ENCODE measurements around the gene LCNL1.

LCNL1 gene

DNA sequence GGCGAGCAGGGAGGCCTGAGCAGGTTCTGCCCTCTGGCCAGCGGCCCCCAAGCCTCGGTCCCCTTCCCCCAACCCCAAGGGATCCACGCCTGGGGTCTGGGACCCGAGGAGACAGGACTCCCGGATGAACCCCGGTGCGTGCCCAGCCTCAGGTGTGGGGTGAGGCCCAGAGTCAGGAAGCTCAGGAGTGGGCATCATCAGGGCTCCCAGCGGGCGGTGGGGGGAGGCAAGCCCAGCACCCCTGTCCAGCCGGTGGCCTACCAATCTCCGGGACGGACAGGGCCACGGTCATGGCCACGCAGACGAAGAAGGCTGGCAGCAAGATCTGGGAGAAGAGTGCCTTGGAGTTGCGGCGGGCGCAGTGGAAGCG, 30.8 kb downstream of the LCNL1 start:
- no peak for DNase-seq

DNA sequence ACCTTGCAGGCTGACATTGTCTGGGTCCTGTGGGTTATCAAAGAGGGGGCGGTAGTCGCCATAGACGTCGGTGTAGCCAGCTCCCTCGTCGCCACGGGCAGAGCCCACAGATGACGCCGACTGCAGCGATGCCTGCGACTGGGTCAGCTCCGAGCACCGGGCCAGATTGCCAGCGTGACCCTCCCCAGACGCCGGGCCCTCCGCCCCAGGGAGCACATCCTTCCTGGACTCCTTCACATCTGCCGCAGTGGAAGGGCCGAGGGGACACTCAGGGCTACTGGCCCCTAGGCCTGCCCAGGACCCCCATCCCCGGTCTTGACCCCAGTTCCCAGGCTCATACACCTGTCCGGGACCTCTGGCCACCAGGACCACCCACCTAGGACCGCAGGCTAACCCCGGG, 31.4 kb downstream of the LCNL1 start:
- no peak for DNase-seq

DNA sequence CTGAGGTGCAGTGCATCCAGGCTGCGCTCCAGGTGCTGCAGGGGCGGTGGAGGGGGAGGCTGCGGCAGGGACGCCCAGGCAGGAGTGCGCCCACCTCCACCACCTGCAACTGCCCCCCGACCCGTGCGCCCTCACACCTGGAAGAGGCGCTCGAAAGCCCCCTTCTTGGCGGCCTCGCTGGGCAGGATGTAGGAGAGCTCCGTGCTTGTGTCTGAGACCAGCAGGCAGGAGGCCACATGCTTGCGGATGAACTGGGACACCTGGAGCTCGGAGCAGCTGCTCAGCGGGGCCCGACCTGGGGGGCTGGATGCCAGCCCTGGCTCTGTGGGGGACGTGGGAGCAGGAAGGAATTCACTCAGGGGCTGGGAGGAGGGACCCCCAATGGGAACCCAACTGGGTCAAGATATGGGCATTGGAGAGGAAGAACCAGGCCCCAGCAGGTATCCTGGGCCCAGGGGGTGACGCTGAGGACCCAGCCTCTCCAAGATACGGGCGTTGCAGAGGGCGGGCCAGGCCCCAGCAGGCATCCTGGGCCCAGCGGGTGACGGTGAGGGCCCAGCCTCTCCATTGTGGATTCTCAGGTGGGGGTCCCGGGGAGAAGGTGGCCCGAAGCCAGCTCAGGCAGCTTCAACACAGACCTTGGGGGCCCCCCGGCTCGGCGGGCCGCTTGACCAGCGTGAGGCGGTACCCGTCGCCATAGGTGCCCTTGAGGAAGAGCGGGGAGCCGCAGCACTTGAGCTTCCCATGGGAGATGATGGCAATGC, 32.2 kb downstream of the LCNL1 start:
- no peak for DNase-seq

DNA sequence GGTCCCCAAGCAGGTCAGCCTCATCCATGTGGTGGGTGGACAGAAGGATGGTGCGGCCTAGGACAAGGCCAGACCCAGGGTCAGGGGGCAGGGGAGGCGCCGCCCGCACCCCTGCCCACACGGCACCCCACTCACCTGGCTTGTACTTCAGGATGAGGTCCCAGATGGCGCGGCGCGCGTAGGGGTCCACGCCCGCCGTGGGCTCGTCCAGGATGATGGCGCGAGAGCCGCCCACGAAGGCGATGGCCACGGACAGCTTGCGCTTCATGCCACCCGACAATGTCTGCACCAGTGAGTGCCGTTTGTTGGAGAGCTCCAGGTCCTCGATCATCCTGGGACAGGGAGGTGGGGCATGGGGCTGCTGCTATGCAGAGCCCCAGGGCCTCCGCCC, 32.7 kb downstream of the LCNL1 start:
- no peak for DNase-seq

GRCh38 chr9:137015976-137016375, 33.2 kb downstream of the LCNL1 start:
- no peak for DNase-seq

DNA sequence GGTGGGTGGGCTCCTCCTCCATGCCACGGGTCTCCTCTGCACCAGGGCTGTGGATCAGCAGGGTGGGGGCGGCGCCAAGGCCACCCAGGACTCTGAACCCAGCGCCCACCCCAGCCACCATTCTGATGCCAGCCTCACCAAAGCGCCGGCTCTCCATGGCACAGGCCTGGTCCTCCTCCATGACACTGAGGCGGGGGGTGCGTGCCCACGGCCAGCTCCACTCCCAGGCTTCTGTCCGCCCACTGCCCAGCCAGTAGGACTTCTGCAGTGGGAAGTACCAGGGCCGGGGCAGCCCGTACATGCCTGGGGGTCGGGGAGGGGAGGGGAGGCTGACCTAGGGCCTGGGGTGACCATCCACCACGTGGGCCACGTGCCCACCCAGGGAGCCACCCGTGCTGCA, 33.6 kb downstream of the LCNL1 start:
- DNase-seq, result no peak

- no peak for DNase-seq
Measured at GRCh38 chr9:137017071-137017470, 34.3 kb downstream of the LCNL1 start.

DNA sequence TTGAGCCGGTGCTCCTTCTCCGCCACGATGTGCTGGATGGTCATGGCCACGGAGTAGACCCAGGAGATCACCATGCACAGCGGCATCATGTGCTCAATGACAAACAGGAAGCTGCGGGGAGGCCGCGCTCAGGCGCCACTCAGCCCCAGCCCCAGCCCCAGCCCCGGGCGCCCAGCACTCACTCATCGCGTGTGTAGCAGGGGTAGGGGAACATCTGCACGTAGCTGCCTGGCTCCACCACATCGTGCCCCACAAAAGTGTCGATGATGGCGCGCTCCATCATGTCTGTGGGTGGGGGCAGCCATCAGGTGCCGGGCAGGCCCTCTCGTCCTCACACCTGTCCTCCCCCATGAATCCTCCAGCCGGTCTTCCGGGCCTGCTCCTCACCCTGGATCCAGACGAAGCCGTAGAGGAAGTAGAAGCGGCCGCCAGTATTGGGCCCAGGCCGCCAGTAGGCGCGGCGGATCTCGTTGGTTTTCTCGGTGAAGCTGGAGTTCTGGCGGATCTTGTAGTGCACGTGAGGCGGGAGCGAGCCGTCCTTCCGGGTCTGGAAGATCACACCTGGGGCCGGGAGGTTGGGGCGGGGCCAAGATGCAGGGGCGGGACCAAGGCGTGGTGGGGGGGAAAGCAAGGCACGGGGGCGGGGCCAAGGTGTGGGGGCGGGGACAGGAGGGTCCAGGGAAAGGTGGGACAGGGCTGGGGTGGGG, 35.2 kb downstream of the LCNL1 start:
- DNase-seq, result no peak

DNA sequence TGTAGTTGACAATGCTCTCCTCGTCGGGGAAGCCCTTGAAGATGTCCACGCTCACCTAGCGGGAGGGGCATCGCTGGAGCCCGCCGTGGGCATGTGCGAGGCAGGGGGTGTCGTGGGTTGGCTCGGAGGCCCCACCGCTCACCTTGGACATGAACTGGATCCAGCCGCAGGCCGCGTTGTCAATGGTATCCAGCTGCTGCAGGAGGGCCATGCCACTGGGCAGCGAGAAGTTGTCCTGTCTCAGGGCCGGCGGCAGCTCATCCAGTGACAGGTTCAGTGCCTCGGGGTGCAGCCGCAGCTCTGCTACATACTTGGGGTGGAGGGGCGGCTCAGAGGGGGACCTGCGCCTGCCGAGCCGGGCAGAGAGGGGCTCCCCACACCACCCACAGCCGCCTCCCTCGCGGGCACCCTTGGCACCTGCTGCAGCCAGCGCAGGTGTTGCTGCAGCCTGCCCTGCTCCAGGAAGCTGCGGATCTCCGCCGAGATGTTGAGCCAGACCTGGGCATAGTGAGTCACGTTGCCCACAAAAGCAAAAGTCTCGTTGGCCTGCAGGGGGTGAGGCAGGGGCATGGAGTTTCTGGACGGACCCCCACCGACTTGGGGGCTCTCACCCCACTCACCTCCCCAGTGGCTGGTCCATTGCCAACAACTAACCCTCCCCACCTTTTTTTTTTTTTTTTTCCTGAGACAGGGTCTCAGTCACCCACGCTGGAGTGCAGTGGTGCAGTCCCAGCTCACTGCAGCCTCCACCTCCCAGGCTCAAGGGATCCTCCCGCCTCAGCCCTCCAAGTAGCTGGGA, 36.2 kb downstream of the LCNL1 start:
- no peak for DNase-seq

- no peak for DNase-seq
Measured at GRCh38 chr9:137019891-137020683, 37.3 kb downstream of the LCNL1 start.

DNA sequence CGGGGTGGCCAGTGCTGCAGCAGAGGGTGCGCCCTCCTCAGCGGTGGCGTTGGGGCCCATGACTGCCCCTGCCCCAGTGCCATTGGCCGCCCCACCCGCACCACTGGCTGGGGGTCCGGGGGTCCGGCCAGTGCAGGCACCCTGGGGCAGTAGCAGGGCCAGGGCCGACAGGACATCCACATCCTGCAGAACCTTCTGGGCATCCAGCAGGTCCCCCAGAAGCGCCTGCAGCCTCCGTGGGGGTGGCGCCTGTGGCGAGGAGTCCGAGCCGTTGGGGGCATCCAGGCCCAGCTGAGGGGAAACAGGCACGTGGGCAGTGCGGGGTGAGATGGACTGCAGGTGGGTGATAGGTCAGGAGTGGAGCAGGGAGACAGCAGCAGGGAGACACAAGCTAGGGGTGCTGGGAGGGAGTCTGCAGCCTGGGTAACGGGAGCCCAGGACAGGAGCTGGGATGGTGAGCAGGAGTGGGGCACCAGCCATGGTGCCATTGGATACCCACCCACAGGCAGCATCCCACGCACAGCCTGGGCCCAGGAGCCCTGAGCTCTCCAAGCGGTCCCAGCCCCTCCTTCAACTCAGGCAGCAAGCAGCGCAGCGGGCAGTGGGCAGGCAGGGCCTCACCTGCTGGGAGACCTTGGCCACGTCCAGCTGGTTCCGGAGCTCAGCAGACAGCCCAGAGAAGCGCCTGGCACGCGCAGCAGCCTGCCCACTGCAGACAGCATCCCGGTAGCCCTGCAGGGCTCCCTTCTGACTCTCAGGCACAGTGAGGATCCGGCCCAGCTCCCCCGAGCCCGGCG, 38.2 kb downstream of the LCNL1 start:
- DNase-seq, result no peak

DNA sequence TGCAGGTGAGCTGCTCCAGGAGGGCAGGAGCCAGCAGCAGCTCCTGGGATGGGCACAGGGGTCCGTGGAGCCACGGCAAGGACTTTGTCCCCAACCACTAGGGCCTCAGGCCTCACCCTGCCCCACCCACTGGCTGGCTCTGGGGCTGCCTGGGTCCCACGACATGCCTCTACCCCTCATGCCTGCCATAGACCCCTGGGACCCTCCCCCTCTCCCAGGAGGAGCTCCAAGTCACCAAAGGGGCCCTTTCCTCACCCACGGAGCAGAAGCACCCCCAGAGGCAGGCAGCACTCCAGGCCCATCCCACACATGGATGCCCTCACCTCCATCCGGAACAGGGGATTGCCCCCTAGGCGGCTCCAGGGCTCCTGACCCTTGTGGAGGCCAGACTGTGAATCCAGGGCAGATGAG, 38.8 kb downstream of the LCNL1 start:
- no peak for DNase-seq

GRCh38 chr9:137021979-137022661, 39.3 kb downstream of the LCNL1 start:
- peak; percentile 64 for DNase-seq

DNA sequence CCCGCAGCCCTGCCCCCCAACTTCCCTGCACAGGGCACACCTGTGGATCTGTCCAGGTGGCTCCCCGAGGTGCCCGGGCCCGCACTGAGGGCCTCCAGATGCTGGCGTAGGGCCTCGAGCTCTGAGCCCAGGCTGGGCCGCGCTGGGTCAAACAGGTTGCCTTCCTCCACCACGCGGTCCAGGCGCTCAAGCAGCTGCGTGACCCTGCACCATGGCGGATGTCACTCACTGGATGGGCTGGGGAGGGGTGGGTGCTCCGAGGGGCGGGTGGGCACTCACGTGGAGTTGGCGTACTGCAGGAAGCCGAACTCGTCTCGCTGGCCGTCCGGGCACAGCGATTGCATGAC, 39.8 kb downstream of the LCNL1 start:
- no peak for DNase-seq

GRCh38 chr9:137023157-137023556, 40.4 kb downstream of the LCNL1 start:
- no peak for DNase-seq

GRCh38 chr9:137023583-137023991, 40.8 kb downstream of the LCNL1 start:
- no peak for DNase-seq

DNA sequence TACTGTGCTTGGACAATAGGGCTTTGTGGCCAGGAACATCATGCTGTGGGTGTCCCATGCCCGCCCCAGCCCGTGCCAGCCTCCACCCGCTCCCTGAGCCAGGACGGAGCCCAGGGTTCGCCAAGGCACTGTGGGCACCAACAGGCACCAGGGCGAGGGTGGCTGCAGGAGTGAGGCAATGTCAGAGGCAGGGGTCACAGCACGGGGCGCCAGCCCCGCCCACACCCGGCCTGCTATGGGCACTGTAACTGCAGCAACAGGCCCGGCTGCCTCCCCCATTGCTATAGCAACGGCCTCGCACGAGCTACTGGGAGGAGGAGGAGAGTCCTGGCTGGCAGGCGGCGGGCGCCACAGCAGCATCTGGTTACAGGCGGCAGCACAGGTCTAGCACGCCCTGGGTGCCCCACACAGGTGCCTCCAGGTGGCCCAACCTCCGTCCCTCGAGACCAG, 42.7 kb downstream of the LCNL1 start:
- DNase-seq, result no peak

- no peak for DNase-seq
Measured at GRCh38 chr9:137026384-137026783, 43.6 kb downstream of the LCNL1 start.

DNA sequence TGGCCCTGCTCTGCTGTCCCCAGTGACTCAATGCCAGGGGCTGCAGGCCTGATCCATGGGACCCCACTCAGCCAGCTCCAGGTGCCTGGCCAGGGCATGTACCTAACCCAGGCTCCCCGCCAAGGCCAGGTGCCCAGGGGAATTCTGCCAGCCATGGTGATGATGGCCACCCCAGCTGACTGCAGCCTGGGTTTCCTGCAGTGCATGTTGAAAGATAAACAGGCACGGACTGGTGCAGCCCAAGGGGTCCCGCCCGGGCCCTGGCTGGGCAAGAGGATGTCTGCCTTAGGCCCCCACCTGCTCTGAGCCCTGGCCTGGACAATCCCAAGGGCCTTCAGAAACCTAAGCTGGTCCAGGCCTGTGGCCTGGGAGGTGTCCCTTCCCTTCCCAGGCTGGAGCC, 44.0 kb downstream of the LCNL1 start:
- no peak for DNase-seq

- no peak for DNase-seq
Measured at GRCh38 chr9:137027369-137028262, 44.8 kb downstream of the LCNL1 start, which contains the start of gene ABCA2. TSS of gene ABCA2 (minus strand) at chr9:137028237. CDS start at chr9:137028140, 97 bp downstream.

Measured in T-helper 9 cell (primary cell).